ENCODE data around the gene L2HGDH.

- TF ChIP-seq CTCF (IDR thresholded peaks at IDR 0.05) (no peak), POLR2A (IDR thresholded peaks at IDR 0.05) (no peak)
Measured at GRCh38 chr14:50210074-50210473, 102.0 kb downstream of the L2HGDH start.
